Ascending aorta (tissue), 2 donors: ENCODE measurements around the gene SLC22A8. TPM values are rescaled to one million over a fixed set of nuclear protein-coding genes. Genes with fewer than 3 reads are reported as not detected.
"Not testable (repeated sequence)": the region's sequence is repeated elsewhere in the genome, so short reads cannot be mapped to it uniquely, and the experiment has no call there.

Experiments used
- DNase-seq, 2 donors: peaks; one replicate each; pipeline ENCODE4 v3.0.0-alpha.2; 2019; ENCODE audit warnings: low spot score in 2 of 2
- H3K27ac ChIP-seq, 2 donors: fragments of 200-600 bp; sonication (generic); one replicate each; pipeline ENCODE4 v1.5.1; 2016 to 2017; ENCODE audit warnings: mild to moderate bottlenecking in 1 of 2
- H3K27me3 ChIP-seq: fragments of 200-600 bp; sonication (generic); one replicate; pipeline ENCODE4 v1.5.1; 2017
- H3K36me3 ChIP-seq, 2 donors: fragments of 200-600 bp; sonication (generic); one replicate each; pipeline ENCODE4 v1.5.1; 2016
- H3K4me1 ChIP-seq, 2 donors: fragments of 200-600 bp; sonication (generic); one replicate each; pipeline ENCODE4 v1.5.1; 2016 to 2017; ENCODE audit warnings: mild to moderate bottlenecking in 1 of 2
- H3K4me3 ChIP-seq, 2 donors: fragments of 200-600 bp; sonication (generic); one replicate each; pipeline ENCODE4 v1.5.1; 2016 to 2017; ENCODE audit warnings: mild to moderate bottlenecking in 1 of 2
- H3K9me3 ChIP-seq, 2 donors: fragments of 200-600 bp; sonication (generic); one replicate each; pipeline ENCODE4 v1.5.1; 2016
- CTCF ChIP-seq, 3 experiments: fragments of 200-600 bp in 2 of 3; fragments of 450-650 bp in 1 of 3; sonication (generic) in 2 of 3; IDR thresholded peaks; one replicate each; pipeline ENCODE4 v1.5.1; 2016 to 2019; ENCODE audit warnings: antibody characterized with exemption in 3 of 3, mild to moderate bottlenecking in 1 of 3, moderate library complexity in 1 of 3
- intact Hi-C: fragments of 100-400 bp; cut with DNase I; formaldehyde crosslinking; loops from one replicate; pipeline ENCODE4 v1.15.1; 2023
- total RNA-seq: library from RNA; depleted of rRNA; stranded (reverse); fragments of >200 nt; gene quantifications from one replicate; pipeline ENCODE4 v1.1.0, GENCODE V29; 2016

Gene SLC22A8
- total RNA-seq = not detected

DNA sequence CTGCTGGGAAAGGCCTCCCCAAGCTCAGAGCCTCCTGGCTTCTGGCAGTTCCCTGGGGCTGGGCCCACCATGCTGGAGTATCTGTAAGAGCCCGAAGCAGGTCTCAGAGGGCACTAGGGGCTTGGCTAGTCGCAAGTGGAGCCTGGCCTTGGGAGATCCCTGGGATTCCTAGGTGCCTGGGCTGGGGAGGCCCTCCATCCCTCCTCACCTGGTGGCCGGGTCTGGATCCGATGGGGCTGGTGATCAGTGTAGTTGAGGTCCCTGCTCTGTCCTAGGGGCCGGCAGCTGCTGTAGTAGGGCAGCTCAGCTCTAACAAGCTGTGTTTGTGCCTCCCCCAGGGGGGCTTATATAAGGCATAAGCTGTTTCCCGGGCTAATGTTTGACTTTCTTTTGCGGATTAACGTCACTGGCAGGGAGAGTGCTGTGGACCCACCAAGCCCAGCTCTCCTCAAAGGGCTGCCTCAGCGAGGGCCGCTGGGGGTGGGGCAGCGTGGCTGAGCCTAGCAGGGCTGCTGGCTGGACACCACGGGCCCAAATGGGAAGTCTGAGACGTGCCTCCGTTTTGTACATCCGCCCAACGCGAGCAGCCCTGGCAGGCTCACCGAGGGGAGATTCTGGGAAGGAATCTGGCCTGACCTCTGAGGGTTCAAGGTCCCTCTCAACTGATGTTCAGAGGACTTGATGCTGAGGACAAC is at the start of gene SLC22A8:
Gene SLC22A8 (minus strand): TSS at position 321 of the 695 bp plus-strand sequence. CDS start 883 bp downstream, outside the sequence.
- H3K4me1 ChIP-seq = no peaks in the 10 kb centered on the region
- no peaks in the 10 kb centered on the region for H3K9me3 ChIP-seq
- no peak for TF ChIP-seq CTCF (IDR thresholded peaks at IDR 0.05)
- H3K27me3 ChIP-seq = no peaks in the 10 kb centered on the region
- H3K27ac ChIP-seq = no peak within 1 kb of the TSS
- intact Hi-C loops = no loop called here
- no peaks in the 10 kb centered on the region for H3K36me3 ChIP-seq
- DNase-seq = no peak
- no peak within 1 kb of the TSS for H3K4me3 ChIP-seq

GRCh38 chr11:63046203-63046602 is 30.6 kb upstream of the SLC22A8 start:
- H3K9me3 ChIP-seq, intact Hi-C loops, H3K36me3 ChIP-seq, H3K4me1 ChIP-seq, H3K4me3 ChIP-seq, DNase-seq, H3K27ac ChIP-seq, H3K27me3 ChIP-seq: not testable (repeated sequence)

DNA sequence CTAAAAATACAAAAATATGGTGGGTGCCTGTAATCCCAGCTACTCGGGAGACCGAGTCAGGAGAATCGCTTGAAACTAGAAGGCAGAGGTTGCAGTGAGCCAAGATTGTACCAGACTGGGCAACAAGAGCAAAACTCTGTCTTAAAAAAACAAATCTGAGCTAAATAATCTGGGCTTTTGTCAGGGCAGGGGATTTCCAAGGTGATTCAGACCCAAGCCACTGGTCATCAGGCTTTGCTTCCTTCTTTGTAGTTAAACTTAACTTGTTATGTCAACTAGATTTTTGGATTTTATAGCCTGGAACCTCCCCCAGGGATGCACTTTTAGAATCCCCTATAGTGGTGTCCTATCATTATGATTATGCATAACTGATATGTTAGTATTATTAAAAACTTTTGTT is 27.0 kb upstream of the SLC22A8 start:
- Histone ChIP-seq H3K4me3 (no peak overlapping the region), H3K27ac (no peak overlapping the region), H3K36me3 (no peaks in the 10 kb centered on the region), H3K9me3 (no peaks in the 10 kb centered on the region), H3K4me1 (no peaks in the 10 kb centered on the region), H3K27me3 (no peaks in the 10 kb centered on the region)
- no peak for DNase-seq
- no peak for TF ChIP-seq CTCF (IDR thresholded peaks at IDR 0.05)
- intact Hi-C loops = no loop called here

DNA sequence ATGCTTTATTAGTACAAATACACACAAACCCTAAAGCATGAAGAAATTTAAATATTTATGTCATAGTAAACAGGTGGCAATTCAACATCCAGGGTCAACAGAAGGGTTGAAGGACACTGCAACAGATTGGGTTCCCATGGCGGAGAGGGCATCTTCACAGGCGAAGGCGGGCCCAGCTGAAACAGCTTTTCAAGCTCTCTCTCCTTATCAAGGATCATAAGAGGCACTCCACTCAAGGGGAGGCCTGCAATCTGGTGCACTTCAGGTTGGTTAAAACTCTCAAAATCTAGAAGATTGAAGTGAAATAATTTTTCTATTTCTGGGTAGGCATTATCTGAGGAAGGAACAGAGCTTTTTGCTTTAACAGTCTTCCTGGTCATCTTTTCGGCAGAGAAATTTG is 16.8 kb upstream of the SLC22A8 start:
- no peak overlapping the region for H3K27ac ChIP-seq
- no peak for TF ChIP-seq CTCF (IDR thresholded peaks at IDR 0.05)
- H3K36me3 ChIP-seq = no peaks in the 10 kb centered on the region
- no peaks in the 10 kb centered on the region for H3K4me1 ChIP-seq
- H3K27me3 ChIP-seq = no peaks in the 10 kb centered on the region
- H3K4me3 ChIP-seq = no peak overlapping the region
- intact Hi-C loops = no loop called here
- H3K9me3 ChIP-seq = no peaks in the 10 kb centered on the region
- no peak for DNase-seq

DNA sequence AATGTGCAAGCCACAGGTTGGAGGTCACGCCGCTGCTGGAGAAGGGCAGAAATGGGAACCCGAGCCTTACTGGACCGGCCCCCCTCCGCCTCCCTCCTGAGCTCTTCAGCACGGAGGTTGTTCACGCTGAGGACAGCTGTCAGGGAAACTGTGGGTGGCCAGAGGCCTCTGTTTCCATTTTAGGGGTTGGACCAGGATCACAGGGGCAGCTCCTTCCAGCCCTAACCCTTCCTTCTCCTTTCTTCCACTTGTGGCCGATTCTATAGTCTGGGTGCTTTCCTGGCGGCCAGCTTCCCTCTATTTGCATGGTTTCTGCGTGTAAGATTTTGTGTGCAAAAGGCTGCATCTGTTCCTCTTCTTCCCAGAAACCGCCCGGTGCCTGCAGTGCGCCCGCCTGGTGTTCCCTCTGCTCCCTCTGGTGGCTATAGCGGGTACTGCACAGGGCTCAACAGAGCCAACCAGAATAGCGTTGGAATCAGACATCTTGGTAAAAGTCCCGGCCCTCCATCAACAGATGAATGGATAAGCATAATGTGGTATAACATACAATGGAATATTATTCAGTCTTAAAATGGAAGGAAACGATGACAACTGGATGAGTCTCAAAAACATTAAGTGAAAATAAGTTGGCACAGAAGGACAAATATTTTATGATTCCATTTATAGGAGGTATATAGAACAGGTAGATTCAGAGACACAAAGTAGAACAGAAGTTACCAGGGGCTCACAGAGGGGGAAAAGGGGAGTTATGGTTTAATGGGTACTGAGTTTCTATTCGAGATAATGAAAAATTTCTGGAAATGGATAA is 8.4 kb upstream of the SLC22A8 start:
- intact Hi-C loops = loop anchor here (1.0 kb wide), 1 partner anchor 118 kb away; no protein-coding TSS in a partner anchor
- H3K4me3 ChIP-seq = no peak overlapping the region
- peak; percentile 94 to 100 (median 99) for TF ChIP-seq CTCF (IDR thresholded peaks at IDR 0.05)

DNA sequence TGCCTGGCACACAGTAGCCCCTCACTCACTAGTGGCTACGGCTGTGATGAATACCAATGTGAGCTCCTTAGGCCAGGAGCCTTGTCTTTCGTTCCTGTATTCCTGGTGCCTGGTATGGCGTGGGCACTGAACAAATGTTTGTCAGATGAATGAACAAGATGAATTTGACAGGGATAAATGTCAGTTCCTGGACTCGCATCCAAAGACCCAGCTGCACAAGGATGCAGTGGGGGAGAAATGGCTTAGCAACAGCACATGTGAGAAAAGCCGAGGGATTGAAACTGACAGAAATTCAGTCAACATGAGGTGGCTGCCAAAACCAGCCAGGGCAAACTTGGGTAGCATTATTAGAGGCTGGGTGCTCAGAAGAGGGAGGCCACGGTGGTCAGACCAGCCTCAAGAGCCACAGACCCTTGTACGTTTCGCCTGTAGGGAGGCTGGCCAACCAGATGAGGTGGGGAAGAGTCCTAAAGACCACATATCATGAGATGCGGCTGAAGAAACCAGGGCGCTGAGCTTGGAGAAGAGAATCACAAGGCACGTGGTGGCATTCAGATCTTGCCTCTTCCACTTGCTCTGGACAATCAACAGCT is 7.7 kb upstream of the SLC22A8 start:
- H3K4me3 ChIP-seq = no peak overlapping the region
- H3K4me1 ChIP-seq = peaks cover 0 to 4% of the 10 kb centered on the region in 2 donors
- H3K9me3 ChIP-seq = no peaks in the 10 kb centered on the region
- no peak for TF ChIP-seq CTCF (IDR thresholded peaks at IDR 0.05)
- intact Hi-C loops = no loop called here
- DNase-seq = no peak
- H3K27me3 ChIP-seq = no peaks in the 10 kb centered on the region
- no peak overlapping the region for H3K27ac ChIP-seq
- H3K36me3 ChIP-seq = no peaks in the 10 kb centered on the region

More for the DNA sequence above, 8.4 kb upstream of the SLC22A8 start:
- H3K4me1 ChIP-seq = peaks cover 0 to 4% of the 10 kb centered on the region in 2 donors
- no peaks in the 10 kb centered on the region for H3K9me3 ChIP-seq
- no peaks in the 10 kb centered on the region for H3K27me3 ChIP-seq
- no peaks in the 10 kb centered on the region for H3K36me3 ChIP-seq
- DNase-seq = peak; percentile 54 to 93
- H3K27ac ChIP-seq = no peak overlapping the region
